HG03039 (cell line): ENCODE data around the gene SPEN.
"Not testable (repeated sequence)": the region's sequence is repeated elsewhere in the genome, so short reads cannot be mapped to it uniquely, and the experiment has no call there.

Source experiments
- ATAC-seq: cut with Tn5 transposase; IDR thresholded peaks from one replicate; pipeline ENCODE4 v1.9.1; 2021; ENCODE audit warnings: mild to moderate bottlenecking, moderate library complexity; ENCODE audit not compliant: unreplicated experiment

Gene SPEN, protein sequence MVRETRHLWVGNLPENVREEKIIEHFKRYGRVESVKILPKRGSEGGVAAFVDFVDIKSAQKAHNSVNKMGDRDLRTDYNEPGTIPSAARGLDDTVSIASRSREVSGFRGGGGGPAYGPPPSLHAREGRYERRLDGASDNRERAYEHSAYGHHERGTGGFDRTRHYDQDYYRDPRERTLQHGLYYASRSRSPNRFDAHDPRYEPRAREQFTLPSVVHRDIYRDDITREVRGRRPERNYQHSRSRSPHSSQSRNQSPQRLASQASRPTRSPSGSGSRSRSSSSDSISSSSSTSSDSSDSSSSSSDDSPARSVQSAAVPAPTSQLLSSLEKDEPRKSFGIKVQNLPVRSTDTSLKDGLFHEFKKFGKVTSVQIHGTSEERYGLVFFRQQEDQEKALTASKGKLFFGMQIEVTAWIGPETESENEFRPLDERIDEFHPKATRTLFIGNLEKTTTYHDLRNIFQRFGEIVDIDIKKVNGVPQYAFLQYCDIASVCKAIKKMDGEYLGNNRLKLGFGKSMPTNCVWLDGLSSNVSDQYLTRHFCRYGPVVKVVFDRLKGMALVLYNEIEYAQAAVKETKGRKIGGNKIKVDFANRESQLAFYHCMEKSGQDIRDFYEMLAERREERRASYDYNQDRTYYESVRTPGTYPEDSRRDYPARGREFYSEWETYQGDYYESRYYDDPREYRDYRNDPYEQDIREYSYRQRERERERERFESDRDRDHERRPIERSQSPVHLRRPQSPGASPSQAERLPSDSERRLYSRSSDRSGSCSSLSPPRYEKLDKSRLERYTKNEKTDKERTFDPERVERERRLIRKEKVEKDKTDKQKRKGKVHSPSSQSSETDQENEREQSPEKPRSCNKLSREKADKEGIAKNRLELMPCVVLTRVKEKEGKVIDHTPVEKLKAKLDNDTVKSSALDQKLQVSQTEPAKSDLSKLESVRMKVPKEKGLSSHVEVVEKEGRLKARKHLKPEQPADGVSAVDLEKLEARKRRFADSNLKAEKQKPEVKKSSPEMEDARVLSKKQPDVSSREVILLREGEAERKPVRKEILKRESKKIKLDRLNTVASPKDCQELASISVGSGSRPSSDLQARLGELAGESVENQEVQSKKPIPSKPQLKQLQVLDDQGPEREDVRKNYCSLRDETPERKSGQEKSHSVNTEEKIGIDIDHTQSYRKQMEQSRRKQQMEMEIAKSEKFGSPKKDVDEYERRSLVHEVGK (N-terminal part only)

DNA sequence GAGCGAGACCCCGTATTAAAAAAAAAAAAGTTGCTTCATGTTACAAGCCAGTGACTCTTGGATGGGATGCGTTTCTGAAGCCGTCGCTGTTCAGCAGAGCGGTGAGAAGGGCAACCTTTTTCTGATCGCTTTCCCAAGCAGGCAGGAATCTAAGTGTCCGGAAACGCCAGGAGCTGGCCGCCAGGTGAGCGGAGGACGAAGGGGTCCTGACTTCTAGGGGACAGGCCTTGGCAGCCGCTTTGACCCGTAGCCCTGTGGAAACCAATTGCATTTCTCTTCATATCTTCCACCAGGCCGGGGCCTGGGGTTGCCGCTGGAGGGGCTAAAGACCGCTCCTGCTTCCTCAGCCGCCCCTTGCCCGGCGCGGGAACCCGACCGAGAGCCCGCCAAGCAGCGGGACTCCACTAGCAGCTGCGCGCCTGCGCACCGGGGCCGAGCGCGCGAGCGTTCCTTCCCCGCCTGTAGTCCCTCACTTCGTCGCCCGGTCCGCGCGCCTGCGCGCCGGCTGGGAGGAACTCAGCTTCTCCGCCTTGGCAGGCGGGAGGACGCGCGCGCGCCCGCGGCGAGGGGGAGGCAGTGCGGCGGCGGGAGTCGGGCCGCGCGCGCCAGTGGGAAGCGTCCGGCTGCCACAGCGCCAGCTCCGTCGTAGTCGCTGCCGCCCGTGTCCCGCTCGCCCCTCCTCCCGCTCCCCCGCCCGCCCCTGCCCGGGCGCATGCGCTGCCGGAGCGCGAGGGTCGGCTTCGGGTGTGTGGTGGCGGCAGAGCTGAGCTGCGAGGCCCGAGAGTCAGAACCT is at the start of gene SPEN:
Gene SPEN (plus strand): TSS at position 608 of the 793 bp plus-strand sequence. CDS start 361 bp downstream, outside the sequence.
- peak; percentile 63 for ATAC-seq

DNA sequence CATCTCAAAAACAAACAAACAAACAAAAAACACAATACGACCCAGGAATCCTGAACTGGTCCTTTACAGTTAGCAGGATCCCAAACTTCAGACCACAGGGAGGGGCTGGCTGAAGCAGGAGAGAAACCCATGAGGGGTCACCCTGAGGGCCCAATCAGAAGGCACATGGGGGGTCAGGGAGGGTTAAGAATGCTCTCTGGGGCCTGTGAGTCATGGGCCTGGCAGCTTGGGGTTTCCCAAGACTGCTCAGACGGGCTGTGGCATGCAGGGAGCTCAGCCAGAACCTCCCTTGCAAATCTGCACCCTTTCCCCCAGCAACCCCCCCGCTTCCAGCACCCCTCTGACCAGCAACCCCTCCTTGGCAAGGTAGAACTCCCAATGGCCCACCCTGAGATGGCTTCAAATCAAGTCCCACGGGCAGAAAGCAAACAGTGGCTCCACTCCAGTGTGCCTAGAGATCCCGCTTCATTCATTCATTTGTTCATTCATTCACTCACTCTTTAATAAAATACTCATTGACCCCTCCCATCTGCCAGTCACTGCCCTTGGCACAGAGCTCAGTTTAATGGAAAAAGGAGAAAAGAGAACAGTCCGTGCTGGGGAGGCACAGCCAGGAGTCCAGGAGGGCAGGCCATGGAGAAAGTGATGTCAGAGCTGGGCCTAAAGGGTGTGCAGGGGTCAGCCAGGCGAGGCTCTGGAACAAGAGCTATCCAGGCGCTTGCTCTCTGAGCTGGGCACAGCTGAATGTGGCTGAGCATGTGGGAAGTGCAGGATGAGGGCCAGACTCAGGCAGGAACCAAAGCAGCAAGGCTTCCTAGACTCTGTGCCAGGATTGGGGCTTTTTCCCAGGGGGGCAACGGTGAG is 48.3 kb upstream of the SPEN start:
- ATAC-seq = no peak

DNA sequence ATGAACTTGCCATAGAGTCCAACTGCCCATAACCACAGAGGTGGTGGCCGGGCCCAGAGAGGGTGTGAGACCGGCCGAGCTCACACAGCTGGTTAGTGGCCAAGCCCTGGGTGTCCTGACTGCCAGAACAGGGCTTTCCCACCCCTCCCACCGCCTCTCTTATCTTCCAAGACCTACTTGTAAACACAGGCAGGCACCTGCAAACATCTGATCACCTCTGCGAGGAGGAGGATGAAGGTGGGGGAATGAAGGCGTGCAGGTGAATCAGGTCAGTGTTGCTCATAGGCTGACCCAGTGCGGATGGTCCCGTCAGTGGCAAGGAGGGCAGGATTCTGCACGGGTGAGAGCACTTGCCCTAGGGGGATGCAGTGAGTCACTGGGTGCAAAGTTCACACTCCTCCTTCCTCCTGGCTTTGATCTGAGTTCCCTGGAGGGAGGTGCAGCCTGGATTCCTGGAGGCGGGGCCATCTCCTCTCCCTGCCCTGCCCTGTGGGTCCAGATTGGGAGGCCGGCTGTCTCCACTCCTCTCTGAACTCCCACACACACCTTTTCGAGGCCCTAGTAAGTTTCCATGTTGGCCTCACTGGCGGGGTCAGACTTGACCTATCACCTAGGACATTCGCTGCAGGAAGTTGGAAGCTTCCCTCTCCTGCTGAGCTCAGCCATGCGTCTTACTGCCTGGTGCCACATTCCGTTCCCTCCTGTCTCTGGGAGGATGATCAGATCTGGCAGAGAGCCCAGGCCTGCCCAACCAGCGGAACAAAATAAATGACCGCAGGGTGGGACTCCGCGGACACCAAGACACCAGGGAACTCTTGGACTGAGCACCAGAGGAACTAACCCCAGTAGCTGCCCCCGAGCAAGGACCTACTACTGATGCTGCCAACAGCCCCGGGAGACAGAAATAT is 47.3 kb upstream of the SPEN start:
- no peak for ATAC-seq

DNA sequence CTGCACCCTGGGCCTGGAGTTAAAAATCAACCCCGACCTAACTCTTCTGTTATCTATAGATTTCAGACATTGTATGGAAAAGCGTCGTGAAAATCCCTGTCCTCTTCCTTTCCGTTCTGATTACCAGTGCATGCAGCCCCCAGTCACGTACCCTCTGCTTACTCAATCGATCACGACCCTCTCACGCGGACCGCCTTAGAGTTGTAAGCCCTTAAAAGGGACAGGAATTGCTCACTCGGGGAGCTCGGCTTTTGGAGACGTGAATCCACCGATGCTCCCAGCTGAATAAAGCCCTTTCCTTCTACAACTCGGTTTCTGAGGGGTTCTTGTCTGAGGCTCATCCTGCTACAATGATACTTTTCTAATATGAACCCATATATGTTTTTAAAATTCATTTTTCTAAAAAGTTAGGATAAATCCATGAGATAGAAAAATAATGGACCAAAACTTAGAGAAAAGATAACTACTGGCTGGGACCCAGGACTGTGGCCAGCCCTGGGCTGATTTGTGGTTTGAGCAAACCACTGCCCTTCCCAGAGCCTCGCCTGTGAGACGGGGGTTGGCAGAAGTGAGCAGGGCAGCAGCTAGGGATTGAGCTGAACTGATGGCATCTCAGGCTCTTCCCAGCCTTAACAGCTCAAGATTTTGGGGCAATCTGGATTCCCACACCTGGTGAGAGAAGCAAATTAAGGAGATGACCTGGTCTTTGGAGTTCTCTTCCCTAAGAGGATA is 45.1 kb upstream of the SPEN start:
- ATAC-seq = no peak

DNA sequence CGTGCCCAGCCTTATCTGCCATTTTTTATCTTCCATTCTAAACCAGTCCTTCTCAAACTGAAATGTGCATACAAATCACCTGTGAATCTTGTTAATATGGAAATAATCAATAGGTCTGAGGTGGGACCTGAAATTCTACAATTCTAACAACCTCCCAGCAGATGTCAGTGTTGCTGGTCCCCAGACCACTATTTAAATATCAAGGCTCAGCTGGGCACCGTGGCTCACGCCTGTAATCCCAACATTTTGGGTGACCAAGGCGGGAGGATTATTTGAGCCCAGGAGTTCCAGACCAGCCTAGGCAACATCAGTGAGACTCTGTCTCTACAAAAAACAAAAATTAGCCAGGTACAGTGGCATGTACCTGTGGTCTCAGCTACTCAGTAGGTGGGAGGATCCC is 44.1 kb upstream of the SPEN start:
- ATAC-seq = no peak

DNA sequence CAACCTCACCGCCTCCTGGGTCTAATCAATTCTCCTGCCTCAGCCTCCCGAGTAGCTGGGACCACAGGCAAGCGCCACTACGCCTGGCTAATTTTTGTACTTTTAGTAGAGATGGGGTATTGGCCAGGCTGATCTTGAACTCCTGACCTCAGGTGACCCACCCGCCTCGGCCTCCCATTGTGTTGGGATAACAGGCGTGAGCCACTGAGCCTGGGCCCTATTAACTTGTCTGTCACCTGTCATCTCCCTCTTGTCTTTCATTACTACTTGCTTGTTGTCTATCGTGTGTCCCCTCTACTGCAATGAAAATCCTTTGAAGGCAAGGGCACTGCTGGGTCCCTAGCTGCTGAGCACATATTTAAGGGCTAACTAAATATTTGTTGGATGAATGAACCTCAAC is 43.4 kb upstream of the SPEN start:
- no peak for ATAC-seq

DNA sequence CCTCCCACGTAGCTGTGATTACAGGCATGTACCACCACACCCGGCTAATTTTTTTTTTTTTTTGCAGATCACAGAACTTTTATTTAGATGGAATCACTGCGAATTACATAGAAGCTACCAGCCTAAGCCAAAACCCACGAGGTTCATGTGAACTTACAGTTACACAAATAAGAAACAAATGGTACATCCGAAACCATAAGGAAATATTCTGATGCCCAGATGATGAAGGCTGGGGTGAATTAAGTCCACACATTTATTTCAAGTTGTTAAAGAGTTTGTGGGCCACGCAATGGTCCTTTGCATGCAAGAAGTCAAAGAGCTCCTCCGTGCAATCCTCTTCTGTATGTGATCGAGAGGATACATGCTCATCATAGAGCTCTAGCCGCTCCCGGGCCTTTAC is 40.4 kb upstream of the SPEN start:
- no peak for ATAC-seq

DNA sequence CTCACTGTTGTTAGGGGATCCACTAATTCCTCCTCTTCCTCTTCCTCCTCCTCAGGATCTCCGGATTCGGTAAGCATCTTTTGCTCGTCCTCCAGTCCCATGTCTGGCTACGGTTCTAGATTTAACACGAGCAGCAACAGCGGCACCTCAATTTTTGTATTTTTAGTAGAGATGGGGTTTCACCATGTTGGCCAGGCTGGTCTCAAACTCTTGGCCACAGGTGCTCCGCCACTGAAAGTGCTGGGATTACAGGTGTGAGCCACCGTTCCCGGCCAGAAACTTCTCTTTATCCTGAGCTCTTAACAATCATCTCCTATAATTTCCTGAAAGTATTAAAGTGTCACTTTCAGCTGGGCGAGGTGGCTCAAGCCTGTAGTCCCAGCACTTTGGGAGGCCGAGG is 40.0 kb upstream of the SPEN start, which contains the start of gene UQCRHL:
Gene UQCRHL (minus strand): TSS at position 101 of the 400 bp plus-strand sequence. CDS start 0 bp downstream, at position 101.
- not testable (repeated sequence) for ATAC-seq

DNA sequence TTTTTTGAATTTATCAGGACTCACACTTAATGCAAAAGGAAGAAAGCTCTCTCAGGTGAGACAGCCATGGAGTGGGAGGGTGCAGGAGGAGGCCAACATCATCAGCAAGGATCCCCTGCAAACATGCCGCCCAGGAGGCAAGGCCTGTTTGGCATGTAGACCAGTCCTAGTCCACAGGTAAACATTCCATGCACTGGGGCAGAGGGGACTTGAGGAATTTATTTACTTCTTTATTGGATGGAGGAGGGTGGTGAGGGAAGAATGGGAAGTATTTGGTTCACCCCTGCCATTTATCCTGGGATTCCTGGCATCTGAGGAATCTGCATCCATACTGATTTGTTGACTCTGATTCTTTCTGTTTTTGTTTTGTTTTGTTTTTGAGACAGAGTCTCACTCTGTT is 38.6 kb upstream of the SPEN start:
- no peak for ATAC-seq

DNA sequence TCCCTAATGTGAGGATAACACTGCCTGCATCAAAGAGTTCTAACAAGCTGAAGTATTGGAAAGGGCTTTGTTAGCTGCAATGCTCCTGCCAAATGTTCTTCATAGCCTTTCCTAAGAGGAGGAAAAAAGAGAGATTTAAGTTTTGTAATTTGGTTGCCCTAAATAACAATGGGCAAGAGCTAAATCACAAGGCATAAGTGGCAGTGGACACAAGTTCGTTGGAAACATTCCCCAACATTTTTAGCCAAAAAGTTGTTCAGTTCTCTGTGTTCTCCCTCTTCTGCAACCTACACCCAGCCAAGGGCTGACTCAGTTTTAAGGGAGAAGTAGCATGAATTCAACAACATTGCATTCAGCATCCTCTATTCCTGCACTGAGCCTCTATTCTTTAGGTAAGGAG is 37.4 kb upstream of the SPEN start:
- no peak for ATAC-seq

DNA sequence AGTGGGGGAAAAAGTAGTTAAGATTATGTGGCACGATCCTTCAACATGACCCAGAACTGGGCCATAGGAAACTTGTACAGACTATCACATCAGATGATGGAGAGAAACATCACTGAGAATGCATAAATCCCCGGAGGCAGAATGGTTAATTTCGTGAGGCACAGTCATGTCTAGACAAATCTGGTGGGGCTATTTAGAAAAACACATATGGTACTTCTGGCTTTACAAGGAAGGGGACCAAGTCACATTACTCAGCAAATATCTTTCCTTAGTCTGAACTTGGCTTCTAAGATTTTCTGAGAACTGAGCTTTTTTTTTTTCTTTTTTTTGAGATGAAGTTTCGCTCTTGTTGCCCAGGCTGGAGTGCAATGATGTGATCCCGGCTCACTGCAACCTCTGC is 30.8 kb upstream of the SPEN start:
- ATAC-seq = no peak

DNA sequence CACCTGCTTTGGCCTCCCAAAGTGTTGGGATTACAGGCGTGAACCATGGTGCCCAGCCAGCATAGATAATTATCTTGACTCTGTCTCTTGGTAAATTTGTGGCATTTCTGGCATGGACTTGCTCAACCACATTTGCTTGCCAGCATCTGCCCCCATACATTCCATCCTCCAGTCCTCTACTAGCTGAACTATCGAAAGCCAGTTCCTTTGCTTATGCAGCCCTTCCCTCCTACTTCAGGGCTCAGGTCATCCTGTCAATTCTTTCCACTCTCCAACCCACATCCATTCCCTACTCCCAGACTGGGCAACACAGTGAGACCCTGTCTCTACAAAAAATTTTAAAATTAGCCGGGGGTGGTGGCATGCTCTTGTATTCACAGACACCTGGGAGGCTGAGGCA is 27.0 kb upstream of the SPEN start:
- ATAC-seq = no peak

DNA sequence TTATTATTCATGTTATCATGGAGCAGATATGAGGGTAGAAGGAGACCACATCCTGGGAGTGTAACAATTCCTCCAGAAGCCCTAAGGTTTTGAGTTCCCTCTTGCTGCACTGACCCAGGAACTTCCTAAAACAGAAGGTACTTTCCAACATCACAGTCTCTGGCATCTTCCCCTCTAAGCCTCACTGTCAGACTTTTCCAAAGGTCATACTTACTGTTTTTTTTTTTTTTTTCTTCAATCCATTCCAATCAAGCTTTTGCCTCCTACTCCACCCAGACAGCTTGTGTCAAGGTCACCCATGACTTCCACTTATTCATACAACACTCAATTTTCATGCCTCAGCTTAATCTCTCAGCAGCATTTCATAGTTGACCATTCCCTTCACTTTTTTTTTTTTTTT is 21.7 kb upstream of the SPEN start:
- ATAC-seq = no peak

DNA sequence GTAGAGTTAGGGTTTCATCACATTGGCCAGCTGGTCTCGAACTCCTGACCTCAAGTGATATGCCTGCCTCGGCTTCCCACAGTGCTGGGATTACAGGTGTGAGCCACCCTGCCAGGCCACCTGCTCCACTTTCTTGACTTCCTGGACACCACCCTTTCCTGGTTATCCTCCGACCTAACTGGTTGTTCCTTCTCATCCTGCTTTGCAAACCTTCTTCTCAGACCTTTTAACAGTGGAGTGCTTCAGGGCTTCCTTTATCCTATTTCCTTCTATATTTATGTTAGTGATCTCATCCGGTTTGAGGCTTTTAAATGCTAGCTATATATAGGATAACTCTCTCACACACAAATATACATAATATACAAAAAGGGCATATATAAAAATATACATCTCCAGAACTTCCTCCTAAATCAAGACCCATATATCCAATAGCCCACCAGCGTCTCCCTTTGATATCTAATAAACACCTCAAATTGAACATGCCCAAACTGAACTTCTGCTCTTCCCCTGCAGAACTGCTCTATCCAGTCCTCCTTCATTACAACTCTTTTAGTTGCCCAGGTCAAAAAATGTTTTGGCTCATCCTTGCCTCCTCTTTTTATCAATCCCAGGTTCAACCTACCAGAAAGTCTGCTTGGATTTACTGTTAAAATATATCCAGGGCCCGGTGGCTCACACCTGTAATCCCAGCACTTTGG is 20.5 kb upstream of the SPEN start:
- ATAC-seq = no peak

DNA sequence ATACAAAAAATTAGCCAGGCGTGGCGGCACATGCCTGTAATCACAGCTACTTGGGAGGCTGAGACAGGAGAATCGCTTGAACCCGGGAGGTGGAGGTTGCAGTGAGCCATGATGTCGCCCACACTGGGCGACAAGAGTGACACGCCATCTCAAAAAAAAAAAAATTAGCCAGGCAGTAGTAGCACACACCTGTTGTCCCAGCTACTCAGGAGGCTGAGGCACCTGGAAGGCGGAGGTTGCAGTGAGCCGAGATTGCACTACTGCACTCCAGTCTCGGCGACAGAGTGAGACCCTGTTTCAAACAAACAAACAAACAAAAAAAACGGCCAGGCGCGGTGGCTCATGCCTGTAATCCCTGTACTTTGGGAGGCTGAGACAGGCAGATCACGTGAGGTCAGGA is 19.9 kb upstream of the SPEN start:
- ATAC-seq = not testable (repeated sequence)

DNA sequence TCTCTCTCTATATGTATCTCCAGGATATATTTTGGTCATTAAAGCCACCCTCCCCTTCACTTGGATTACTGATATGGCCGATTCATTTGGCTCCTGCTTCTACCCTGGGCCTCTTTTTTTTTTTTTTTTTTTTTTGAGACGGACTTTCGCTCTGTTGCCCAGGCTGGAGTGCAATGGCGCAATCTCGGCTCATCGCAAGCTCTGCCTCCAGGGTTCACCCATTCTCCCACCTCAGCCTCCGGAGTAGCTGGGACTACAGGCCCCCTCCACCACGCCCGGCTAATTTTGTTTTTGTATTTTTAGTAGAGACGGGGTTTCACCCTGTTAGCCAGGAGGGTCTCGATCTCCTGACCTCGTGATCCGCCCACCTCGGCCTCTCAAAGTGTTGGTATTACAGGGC is 18.6 kb upstream of the SPEN start:
- ATAC-seq = not testable (repeated sequence)

DNA sequence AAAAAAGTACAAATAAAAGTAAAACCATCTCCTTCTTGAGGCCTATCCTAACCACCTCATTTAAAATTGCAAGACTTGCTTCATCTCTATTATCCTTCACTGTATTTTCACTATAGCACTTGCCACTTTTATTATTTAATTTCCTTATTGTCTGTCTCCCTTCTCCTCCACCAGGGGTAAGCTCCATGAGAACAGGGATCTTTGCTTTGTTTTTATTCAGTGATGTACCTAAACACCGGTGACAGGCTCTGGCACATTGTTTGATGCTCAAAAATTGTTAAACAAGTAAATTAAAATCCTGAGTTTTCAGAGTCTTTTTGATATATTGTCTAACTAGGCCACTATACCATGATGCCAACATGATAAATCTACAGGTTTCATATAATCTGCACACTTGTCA is 17.2 kb upstream of the SPEN start:
- no peak for ATAC-seq
